H1 (cell line): ENCODE results near the gene ACTL8. TPM values are rescaled to one million over a fixed set of nuclear protein-coding genes. Genes with fewer than 3 reads are reported as not detected.

Experiments used
- SIX5 ChIP-seq: IDR thresholded peaks from 2 replicates; pipeline ENCODE4 v1.6.1; 2011; ENCODE audit warnings: mild to moderate bottlenecking, low read depth, low read length
- TCF12 ChIP-seq: IDR thresholded peaks from 2 replicates; pipeline ENCODE4 v1.6.1; 2011; ENCODE audit warnings: low read depth, mild to moderate bottlenecking, low read length
- polyA plus RNA-seq, 7 experiments: library from polyadenylated mRNA; depleted of rRNA in 3 of 7; stranded (reverse) in 5 of 7; unstranded in 2 of 7; fragments of >200 nt in 5 of 7; fragments of 200-250 nt in 2 of 7; gene quantifications; 1 replicate in 5 of 7; 2 replicates in 1 of 7; 4 replicates in 1 of 7; pipeline versions ENCODE4 v1.2.1 to v1.2.3, GENCODE V29; 2011 to 2013; ENCODE audit warnings: missing spikeins in 2 of 7, mixed read lengths in 2 of 7
- total RNA-seq: library from RNA; stranded (reverse); fragmentation: NEBNext Ultra II Directional; extraction: Animal tissue kit (Norgen Biotek cat#: 25700); gene quantifications from 2 replicates; pipeline ENCODE4 v1.2.1, GENCODE V29; 2021
- TF ChIP-seq, protein P1 (sequence below), 3 experiments: IDR thresholded peaks; 1 replicate in 2 of 3; 2 replicates in 1 of 3; pipeline versions ENCODE4 v1.5.1 to v1.6.1; 2011; ENCODE audit warnings: low read length in 3 of 3, mild to moderate bottlenecking in 3 of 3, inconsistent platforms in 2 of 3, low read depth in 1 of 3, moderate library complexity in 1 of 3; ENCODE audit not compliant: insufficient read depth in 1 of 3; ENCODE audit errors: control extremely low read depth in 1 of 3
- TF ChIP-seq, protein P2 (sequence below): fragments of 300-600 bp; sonication (generic); IDR thresholded peaks from 2 replicates; pipeline ENCODE4 v1.7.1; 2012; ENCODE audit warnings: low read length, moderate library complexity, mild to moderate bottlenecking, inconsistent platforms; ENCODE audit not compliant: insufficient replicate concordance

The ACTL8 gene
- total and polyA plus RNA-seq, 2 of the 8 experiments (the other 6 are each of a cell fraction or from before 2014, with no cell fraction given) = 0.33 to 0.47 TPM

DNA sequence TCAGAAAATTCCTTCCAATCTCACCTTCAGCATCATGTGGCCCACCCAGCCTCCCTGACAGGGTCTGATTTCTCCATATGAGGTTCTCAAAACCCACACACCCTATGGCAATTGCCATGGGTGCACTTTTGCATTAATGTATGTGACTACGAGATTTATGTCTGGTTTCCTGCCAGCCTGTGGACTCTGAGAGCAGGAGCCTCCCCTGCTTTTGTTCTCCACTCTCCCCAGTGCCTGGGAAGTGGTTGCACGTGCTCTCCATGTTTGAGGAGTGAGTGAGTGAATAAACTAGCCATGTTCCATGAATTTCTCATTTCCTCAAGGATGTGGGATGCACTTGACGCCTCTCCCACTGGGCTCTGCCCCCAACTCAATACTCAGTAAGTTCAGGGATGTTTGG, 91.2 kb downstream of the ACTL8 start (continued):
- TF ChIP-seq, protein P1, sequence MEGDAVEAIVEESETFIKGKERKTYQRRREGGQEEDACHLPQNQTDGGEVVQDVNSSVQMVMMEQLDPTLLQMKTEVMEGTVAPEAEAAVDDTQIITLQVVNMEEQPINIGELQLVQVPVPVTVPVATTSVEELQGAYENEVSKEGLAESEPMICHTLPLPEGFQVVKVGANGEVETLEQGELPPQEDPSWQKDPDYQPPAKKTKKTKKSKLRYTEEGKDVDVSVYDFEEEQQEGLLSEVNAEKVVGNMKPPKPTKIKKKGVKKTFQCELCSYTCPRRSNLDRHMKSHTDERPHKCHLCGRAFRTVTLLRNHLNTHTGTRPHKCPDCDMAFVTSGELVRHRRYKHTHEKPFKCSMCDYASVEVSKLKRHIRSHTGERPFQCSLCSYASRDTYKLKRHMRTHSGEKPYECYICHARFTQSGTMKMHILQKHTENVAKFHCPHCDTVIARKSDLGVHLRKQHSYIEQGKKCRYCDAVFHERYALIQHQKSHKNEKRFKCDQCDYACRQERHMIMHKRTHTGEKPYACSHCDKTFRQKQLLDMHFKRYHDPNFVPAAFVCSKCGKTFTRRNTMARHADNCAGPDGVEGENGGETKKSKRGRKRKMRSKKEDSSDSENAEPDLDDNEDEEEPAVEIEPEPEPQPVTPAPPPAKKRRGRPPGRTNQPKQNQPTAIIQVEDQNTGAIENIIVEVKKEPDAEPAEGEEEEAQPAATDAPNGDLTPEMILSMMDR (IDR thresholded peaks at IDR 0.05; ENCODE audit: control extremely low read depth in 1 of 3, insufficient read depth in 1 of 3, low read depth in 1 of 3, low read length in 3 of 3) = no peak
- TF ChIP-seq SIX5 (no peak), TCF12 (no peak)
- TF ChIP-seq, protein P2, sequence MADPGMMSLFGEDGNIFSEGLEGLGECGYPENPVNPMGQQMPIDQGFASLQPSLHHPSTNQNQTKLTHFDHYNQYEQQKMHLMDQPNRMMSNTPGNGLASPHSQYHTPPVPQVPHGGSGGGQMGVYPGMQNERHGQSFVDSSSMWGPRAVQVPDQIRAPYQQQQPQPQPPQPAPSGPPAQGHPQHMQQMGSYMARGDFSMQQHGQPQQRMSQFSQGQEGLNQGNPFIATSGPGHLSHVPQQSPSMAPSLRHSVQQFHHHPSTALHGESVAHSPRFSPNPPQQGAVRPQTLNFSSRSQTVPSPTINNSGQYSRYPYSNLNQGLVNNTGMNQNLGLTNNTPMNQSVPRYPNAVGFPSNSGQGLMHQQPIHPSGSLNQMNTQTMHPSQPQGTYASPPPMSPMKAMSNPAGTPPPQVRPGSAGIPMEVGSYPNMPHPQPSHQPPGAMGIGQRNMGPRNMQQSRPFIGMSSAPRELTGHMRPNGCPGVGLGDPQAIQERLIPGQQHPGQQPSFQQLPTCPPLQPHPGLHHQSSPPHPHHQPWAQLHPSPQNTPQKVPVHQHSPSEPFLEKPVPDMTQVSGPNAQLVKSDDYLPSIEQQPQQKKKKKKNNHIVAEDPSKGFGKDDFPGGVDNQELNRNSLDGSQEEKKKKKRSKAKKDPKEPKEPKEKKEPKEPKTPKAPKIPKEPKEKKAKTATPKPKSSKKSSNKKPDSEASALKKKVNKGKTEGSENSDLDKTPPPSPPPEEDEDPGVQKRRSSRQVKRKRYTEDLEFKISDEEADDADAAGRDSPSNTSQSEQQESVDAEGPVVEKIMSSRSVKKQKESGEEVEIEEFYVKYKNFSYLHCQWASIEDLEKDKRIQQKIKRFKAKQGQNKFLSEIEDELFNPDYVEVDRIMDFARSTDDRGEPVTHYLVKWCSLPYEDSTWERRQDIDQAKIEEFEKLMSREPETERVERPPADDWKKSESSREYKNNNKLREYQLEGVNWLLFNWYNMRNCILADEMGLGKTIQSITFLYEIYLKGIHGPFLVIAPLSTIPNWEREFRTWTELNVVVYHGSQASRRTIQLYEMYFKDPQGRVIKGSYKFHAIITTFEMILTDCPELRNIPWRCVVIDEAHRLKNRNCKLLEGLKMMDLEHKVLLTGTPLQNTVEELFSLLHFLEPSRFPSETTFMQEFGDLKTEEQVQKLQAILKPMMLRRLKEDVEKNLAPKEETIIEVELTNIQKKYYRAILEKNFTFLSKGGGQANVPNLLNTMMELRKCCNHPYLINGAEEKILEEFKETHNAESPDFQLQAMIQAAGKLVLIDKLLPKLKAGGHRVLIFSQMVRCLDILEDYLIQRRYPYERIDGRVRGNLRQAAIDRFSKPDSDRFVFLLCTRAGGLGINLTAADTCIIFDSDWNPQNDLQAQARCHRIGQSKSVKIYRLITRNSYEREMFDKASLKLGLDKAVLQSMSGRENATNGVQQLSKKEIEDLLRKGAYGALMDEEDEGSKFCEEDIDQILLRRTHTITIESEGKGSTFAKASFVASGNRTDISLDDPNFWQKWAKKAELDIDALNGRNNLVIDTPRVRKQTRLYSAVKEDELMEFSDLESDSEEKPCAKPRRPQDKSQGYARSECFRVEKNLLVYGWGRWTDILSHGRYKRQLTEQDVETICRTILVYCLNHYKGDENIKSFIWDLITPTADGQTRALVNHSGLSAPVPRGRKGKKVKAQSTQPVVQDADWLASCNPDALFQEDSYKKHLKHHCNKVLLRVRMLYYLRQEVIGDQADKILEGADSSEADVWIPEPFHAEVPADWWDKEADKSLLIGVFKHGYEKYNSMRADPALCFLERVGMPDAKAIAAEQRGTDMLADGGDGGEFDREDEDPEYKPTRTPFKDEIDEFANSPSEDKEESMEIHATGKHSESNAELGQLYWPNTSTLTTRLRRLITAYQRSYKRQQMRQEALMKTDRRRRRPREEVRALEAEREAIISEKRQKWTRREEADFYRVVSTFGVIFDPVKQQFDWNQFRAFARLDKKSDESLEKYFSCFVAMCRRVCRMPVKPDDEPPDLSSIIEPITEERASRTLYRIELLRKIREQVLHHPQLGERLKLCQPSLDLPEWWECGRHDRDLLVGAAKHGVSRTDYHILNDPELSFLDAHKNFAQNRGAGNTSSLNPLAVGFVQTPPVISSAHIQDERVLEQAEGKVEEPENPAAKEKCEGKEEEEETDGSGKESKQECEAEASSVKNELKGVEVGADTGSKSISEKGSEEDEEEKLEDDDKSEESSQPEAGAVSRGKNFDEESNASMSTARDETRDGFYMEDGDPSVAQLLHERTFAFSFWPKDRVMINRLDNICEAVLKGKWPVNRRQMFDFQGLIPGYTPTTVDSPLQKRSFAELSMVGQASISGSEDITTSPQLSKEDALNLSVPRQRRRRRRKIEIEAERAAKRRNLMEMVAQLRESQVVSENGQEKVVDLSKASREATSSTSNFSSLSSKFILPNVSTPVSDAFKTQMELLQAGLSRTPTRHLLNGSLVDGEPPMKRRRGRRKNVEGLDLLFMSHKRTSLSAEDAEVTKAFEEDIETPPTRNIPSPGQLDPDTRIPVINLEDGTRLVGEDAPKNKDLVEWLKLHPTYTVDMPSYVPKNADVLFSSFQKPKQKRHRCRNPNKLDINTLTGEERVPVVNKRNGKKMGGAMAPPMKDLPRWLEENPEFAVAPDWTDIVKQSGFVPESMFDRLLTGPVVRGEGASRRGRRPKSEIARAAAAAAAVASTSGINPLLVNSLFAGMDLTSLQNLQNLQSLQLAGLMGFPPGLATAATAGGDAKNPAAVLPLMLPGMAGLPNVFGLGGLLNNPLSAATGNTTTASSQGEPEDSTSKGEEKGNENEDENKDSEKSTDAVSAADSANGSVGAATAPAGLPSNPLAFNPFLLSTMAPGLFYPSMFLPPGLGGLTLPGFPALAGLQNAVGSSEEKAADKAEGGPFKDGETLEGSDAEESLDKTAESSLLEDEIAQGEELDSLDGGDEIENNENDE = no peak
